ENCODE results near the gene NRROS. TPM values are rescaled to one million over a fixed set of nuclear protein-coding genes. Genes with fewer than 3 reads are reported as not detected.

Gene NRROS
- polyA plus RNA-seq, 1 of the 3 experiments (the other 2 are of a cell fraction), result 0.25 TPM

DNA sequence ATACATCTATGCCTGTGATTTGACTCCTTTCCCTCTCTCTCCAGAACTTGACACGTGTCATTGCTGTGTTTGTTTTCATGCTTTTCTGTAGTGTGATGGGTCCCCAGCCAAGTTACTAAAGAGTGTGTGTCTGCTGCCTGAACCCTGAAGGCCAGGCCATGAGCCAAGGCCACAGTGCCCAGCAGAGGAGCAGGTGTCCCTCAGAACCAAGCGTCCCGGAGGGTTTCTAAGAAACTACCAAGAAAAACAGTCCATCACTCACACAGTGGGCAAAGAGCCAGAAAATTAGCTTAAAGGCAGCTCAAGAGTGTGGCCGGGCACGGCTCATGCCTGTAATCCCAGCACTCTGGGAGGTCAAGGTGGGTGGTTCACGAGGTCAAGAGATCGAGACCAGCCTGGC lies 35.8 kb upstream of the NRROS start:
- 81% methylated on average over 7 of the region's 7 CpGs for WGBS (ENCODE audit: low lambda C conversion rate)
- Histone ChIP-seq H4K20me1 (ENCODE audit: insufficient read depth) (no peaks in the 10 kb centered on the region), H3K4me1 (ENCODE audit: control insufficient read depth in 1 of 2, insufficient read depth in 2 of 2, low read depth in 1 of 2, low read length in 1 of 2) (no peaks in the 10 kb centered on the region), H3K27ac (ENCODE audit: low read depth in 2 of 2, low read length in 1 of 2) (no peak overlapping the region), H3K9me3 (0 out of 2 replicates have a peak, but pooled peaks cover 3% of the 10 kb centered on the region), H3K79me2 (ENCODE audit: insufficient read depth) (no peaks in the 10 kb centered on the region), H3K27me3 (ENCODE audit: insufficient read depth) (no peaks in the 10 kb centered on the region), H3K9ac (no peak overlapping the region), H3F3A (replicated peaks; ENCODE audit: insufficient read depth) (no peaks in the 10 kb centered on the region), H3K36me3 (replicated peaks in 1 of 2; ENCODE audit: control insufficient read depth in 1 of 2, insufficient read depth in 2 of 2, low read length in 1 of 2) (no peaks in the 10 kb centered on the region), H2AFZ (ENCODE audit: low read depth) (no peak overlapping the region), H3K9me2 (no peaks in the 10 kb centered on the region), H3K4me2 (no peak overlapping the region), H3K4me3 (ENCODE audit: low read depth in 2 of 2, low read length in 1 of 2) (no peak overlapping the region)
- TF ChIP-seq NRF1 (IDR thresholded peaks at IDR 0.05; ENCODE audit: low read depth, low read length) (no peak), EZH2phosphoT487 (IDR thresholded peaks at IDR 0.05; ENCODE audit: borderline replicate concordance, low read depth) (no peak), SIN3A (IDR thresholded peaks at IDR 0.05; ENCODE audit: borderline replicate concordance, low read depth, low read length) (no peak), NFIC (IDR thresholded peaks at IDR 0.05; ENCODE audit: borderline replicate concordance) (no peak), TAF1 (IDR thresholded peaks at IDR 0.05; ENCODE audit: borderline replicate concordance, low read depth, low read length) (no peak), RFX5 (IDR thresholded peaks at IDR 0.05; ENCODE audit: low read length) (no peak), RAD21 (IDR thresholded peaks at IDR 0.05; ENCODE audit: low read length) (no peak), TEAD4 (IDR thresholded peaks at IDR 0.05; ENCODE audit: borderline replicate concordance, insufficient read depth) (no peak), JUND (IDR thresholded peaks at IDR 0.05) (no peak), FOXM1 (IDR thresholded peaks at IDR 0.05; ENCODE audit: low read depth) (no peak), RXRA (IDR thresholded peaks at IDR 0.05; ENCODE audit: borderline replicate concordance, low read depth) (no peak), SMC3 (IDR thresholded peaks at IDR 0.05; ENCODE audit: low read depth, low read length) (no peak), TCF12 (IDR thresholded peaks at IDR 0.05) (no peak), GABPA (IDR thresholded peaks at IDR 0.05; ENCODE audit: low read depth) (no peak), CHD2 (IDR thresholded peaks at IDR 0.05; ENCODE audit: low read length, partially characterized antibody) (no peak)
- TF ChIP-seq, protein P1, sequence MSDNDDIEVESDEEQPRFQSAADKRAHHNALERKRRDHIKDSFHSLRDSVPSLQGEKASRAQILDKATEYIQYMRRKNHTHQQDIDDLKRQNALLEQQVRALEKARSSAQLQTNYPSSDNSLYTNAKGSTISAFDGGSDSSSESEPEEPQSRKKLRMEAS (IDR thresholded peaks at IDR 0.05; ENCODE audit: low read depth), result no peak
- TF ChIP-seq, protein P2, sequence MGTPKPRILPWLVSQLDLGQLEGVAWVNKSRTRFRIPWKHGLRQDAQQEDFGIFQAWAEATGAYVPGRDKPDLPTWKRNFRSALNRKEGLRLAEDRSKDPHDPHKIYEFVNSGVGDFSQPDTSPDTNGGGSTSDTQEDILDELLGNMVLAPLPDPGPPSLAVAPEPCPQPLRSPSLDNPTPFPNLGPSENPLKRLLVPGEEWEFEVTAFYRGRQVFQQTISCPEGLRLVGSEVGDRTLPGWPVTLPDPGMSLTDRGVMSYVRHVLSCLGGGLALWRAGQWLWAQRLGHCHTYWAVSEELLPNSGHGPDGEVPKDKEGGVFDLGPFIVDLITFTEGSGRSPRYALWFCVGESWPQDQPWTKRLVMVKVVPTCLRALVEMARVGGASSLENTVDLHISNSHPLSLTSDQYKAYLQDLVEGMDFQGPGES (IDR thresholded peaks at IDR 0.05; ENCODE audit: low read depth, low read length), result no peak
- TF ChIP-seq, protein P3, sequence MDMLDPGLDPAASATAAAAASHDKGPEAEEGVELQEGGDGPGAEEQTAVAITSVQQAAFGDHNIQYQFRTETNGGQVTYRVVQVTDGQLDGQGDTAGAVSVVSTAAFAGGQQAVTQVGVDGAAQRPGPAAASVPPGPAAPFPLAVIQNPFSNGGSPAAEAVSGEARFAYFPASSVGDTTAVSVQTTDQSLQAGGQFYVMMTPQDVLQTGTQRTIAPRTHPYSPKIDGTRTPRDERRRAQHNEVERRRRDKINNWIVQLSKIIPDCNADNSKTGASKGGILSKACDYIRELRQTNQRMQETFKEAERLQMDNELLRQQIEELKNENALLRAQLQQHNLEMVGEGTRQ (IDR thresholded peaks at IDR 0.05; ENCODE audit: borderline replicate concordance, low read depth, low read length), result no peak
- DNase-seq, result no peak
- ChIA-PET POLR2A (no interaction called here), CTCF (interaction anchor here (1.8 kb wide), 1 partner anchor 81 kb away, joined by 4 read pairs; no protein-coding TSS in a partner anchor)

DNA sequence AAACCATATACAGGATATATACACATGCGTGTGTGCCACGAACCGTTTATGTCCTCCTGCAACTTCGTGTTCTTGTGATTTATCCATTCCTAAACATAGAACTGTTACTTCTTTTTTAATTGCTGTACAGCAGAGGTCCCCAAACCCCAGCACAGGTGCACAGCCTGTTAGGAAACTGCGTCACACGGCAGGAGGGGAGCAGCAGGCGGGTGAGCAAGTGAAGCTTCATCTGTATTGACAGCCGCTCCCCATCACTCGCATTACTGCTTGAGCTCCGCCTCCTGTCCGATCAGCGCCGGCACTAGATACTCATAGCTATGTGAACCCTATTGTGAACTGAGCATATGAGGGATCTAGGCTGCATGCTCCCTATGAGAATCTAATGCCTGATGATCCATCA lies 34.9 kb upstream of the NRROS start:
- no peaks in the 10 kb centered on the region for H3K36me3 ChIP-seq (replicated peaks in 1 of 2; ENCODE audit: control insufficient read depth in 1 of 2, insufficient read depth in 2 of 2, low read length in 1 of 2)
- ChIA-PET POLR2A (no interaction called here), CTCF (interaction anchor here (1.8 kb wide), 1 partner anchor 81 kb away, joined by 4 read pairs; no protein-coding TSS in a partner anchor)
- no peaks in the 10 kb centered on the region for H3K79me2 ChIP-seq (ENCODE audit: insufficient read depth)
- no peaks in the 10 kb centered on the region for H4K20me1 ChIP-seq (ENCODE audit: insufficient read depth)
- no peaks in the 10 kb centered on the region for H3K27me3 ChIP-seq (ENCODE audit: insufficient read depth)
- no peak overlapping the region for H2AFZ ChIP-seq (ENCODE audit: low read depth)
- H3K4me1 ChIP-seq (ENCODE audit: control insufficient read depth in 1 of 2, insufficient read depth in 2 of 2, low read depth in 1 of 2, low read length in 1 of 2), result no peaks in the 10 kb centered on the region
- DNase-seq, result no peak
- H3K4me2 ChIP-seq, result no peak overlapping the region
- no peak overlapping the region for H3K27ac ChIP-seq (ENCODE audit: low read depth in 2 of 2, low read length in 1 of 2)
- H3F3A ChIP-seq (replicated peaks; ENCODE audit: insufficient read depth), result no peaks in the 10 kb centered on the region
- H3K9me2 ChIP-seq, result no peaks in the 10 kb centered on the region
- 87% methylated on average over 11 of the region's 13 CpGs for WGBS (ENCODE audit: low lambda C conversion rate)
- H3K4me3 ChIP-seq (ENCODE audit: low read depth in 2 of 2, low read length in 1 of 2), result no peak overlapping the region
- 0 out of 2 replicates have a peak, but pooled peaks cover 3% of the 10 kb centered on the region for H3K9me3 ChIP-seq
- H3K9ac ChIP-seq, result no peak overlapping the region
- no peak for TF ChIP-seq FOXJ3 (CRISPR knock-in tag; IDR thresholded peaks at IDR 0.05)
- TF ChIP-seq FOSL2 (IDR thresholded peaks at IDR 0.05; ENCODE audit: borderline replicate concordance, low read depth), result no peak
- no peak for TF ChIP-seq TAF1 (IDR thresholded peaks at IDR 0.05; ENCODE audit: borderline replicate concordance, low read depth, low read length)
- TF ChIP-seq RCOR1 (IDR thresholded peaks at IDR 0.05; ENCODE audit: low read length), result no peak
- TF ChIP-seq, protein P4, sequence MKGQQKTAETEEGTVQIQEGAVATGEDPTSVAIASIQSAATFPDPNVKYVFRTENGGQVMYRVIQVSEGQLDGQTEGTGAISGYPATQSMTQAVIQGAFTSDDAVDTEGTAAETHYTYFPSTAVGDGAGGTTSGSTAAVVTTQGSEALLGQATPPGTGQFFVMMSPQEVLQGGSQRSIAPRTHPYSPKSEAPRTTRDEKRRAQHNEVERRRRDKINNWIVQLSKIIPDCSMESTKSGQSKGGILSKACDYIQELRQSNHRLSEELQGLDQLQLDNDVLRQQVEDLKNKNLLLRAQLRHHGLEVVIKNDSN (IDR thresholded peaks at IDR 0.05; ENCODE audit: borderline replicate concordance, low read depth), result no peak
- no peak for TF ChIP-seq EP300 (IDR thresholded peaks at IDR 0.05; ENCODE audit: borderline replicate concordance in 1 of 2, low read depth in 1 of 2, low read length in 1 of 2)
- TF ChIP-seq, protein P5, sequence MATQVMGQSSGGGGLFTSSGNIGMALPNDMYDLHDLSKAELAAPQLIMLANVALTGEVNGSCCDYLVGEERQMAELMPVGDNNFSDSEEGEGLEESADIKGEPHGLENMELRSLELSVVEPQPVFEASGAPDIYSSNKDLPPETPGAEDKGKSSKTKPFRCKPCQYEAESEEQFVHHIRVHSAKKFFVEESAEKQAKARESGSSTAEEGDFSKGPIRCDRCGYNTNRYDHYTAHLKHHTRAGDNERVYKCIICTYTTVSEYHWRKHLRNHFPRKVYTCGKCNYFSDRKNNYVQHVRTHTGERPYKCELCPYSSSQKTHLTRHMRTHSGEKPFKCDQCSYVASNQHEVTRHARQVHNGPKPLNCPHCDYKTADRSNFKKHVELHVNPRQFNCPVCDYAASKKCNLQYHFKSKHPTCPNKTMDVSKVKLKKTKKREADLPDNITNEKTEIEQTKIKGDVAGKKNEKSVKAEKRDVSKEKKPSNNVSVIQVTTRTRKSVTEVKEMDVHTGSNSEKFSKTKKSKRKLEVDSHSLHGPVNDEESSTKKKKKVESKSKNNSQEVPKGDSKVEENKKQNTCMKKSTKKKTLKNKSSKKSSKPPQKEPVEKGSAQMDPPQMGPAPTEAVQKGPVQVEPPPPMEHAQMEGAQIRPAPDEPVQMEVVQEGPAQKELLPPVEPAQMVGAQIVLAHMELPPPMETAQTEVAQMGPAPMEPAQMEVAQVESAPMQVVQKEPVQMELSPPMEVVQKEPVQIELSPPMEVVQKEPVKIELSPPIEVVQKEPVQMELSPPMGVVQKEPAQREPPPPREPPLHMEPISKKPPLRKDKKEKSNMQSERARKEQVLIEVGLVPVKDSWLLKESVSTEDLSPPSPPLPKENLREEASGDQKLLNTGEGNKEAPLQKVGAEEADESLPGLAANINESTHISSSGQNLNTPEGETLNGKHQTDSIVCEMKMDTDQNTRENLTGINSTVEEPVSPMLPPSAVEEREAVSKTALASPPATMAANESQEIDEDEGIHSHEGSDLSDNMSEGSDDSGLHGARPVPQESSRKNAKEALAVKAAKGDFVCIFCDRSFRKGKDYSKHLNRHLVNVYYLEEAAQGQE (IDR thresholded peaks at IDR 0.05; ENCODE audit: low read depth, low read length), result no peak
- TF ChIP-seq RFX5 (IDR thresholded peaks at IDR 0.05; ENCODE audit: low read length), result no peak
